MV-4-11 (cell line): ENCODE data around the gene TRIM38.

Experiments used
- DNase-seq: peaks from one replicate; lab custom pipeline; 2025; lab: John Stamatoyannopoulos, UW

TRIM38 gene

GRCh38 chr6:26026833-26027490, 64.4 kb downstream of the TRIM38 start:
- peak; percentile 97 for DNase-seq

GRCh38 chr6:26027491-26028211, 65.0 kb downstream of the TRIM38 start:
- DNase-seq: no peak

- DNase-seq: no peak
These were observed 65.7 kb downstream of the TRIM38 start for GRCh38 chr6:26028212-26028745.

GRCh38 chr6:26028746-26029569, 66.4 kb downstream of the TRIM38 start:
- DNase-seq: no peak

GRCh38 chr6:26029570-26029856, 66.9 kb downstream of the TRIM38 start:
- no peak for DNase-seq

- DNase-seq: no peak
These were observed 67.5 kb downstream of the TRIM38 start for GRCh38 chr6:26029857-26030653.

GRCh38 chr6:26030716-26031115, 68.1 kb downstream of the TRIM38 start:
- DNase-seq: peak; percentile 45

GRCh38 chr6:26031151-26031594, 68.6 kb downstream of the TRIM38 start:
- peak; percentile 81 for DNase-seq

GRCh38 chr6:26031595-26032339, 69.2 kb downstream of the TRIM38 start:
- DNase-seq: peak; percentile 99

GRCh38 chr6:26032340-26033084, 69.9 kb downstream of the TRIM38 start:
- DNase-seq: peak; percentile 73

- DNase-seq: peak; percentile 96
These were observed 70.7 kb downstream of the TRIM38 start for GRCh38 chr6:26033085-26033940.

- peak; percentile 35 for DNase-seq
These were observed 71.3 kb downstream of the TRIM38 start for GRCh38 chr6:26033941-26034354.

- no peak for DNase-seq
These were observed 72.3 kb downstream of the TRIM38 start for GRCh38 chr6:26034905-26035304.
